Thoracic aorta (tissue), 2 donors: ENCODE measurements around the gene NEK2. TPM values are rescaled to one million over a fixed set of nuclear protein-coding genes. Genes with fewer than 3 reads are reported as not detected.

ENCODE experiments used
- ATAC-seq: fragments of 150-250 bp; one replicate; pipeline ENCODE4 v1.8.0; 2017; ENCODE audit warnings: low read depth; ENCODE audit not compliant: insufficient number of reproducible peaks, low FRiP score
- DNase-seq: peaks from one replicate; pipeline ENCODE4 v3.0.0-alpha.2; 2020; ENCODE audit warnings: low spot score
- H3K27ac ChIP-seq, 2 donors: fragments of 200-600 bp; sonication (generic); 1 replicate in 1 of 2; 2 replicates in 1 of 2; pipeline ENCODE4 v1.5.1; 2016; ENCODE audit warnings: mild to moderate bottlenecking in 2 of 2, moderate library complexity in 2 of 2
- H3K27me3 ChIP-seq: fragments of 200-600 bp; sonication (generic); replicated peaks from 2 replicates; pipeline ENCODE4 v1.6.0; 2016; ENCODE audit warnings: mild to moderate bottlenecking; ENCODE audit not compliant: insufficient read depth
- H3K36me3 ChIP-seq: fragments of 200-600 bp; sonication (generic); one replicate; pipeline ENCODE4 v1.5.1; 2016
- H3K4me1 ChIP-seq, 2 donors: fragments of 200-600 bp; sonication (generic); 1 replicate in 1 of 2; 2 replicates in 1 of 2; pipeline versions ENCODE4 v1.5.1 to v1.6.0; 2016; ENCODE audit warnings: low read depth in 2 of 2, mild to moderate bottlenecking in 1 of 2; ENCODE audit not compliant: control insufficient read depth in 1 of 2
- H3K4me3 ChIP-seq: fragments of 200-600 bp; sonication (generic); 2 replicates; pipeline ENCODE4 v1.5.1; 2016; ENCODE audit warnings: mild to moderate bottlenecking
- H3K9me3 ChIP-seq: fragments of 200-600 bp; sonication (generic); 2 replicates; pipeline ENCODE4 v1.5.1; 2016
- CTCF ChIP-seq: fragments of 200-600 bp; sonication (generic); IDR thresholded peaks from one replicate; pipeline ENCODE4 v1.5.1; 2019; ENCODE audit warnings: antibody characterized with exemption
- total RNA-seq, 2 donors: library from RNA; depleted of rRNA; stranded (reverse); fragments of >200 nt; gene quantifications; one replicate each; pipeline versions ENCODE4 v1.1.0 to v1.2.3, GENCODE V29; 2016

NEK2 gene
- total RNA-seq, 2 donors from 2014 or later = 0.35 TPM; not detected in 1

GRCh38 chr1:211708926-211709325 is 33.5 kb upstream of the NEK2 start:
- no peak for DNase-seq
- H3K36me3 ChIP-seq = no peaks in the 10 kb centered on the region
- H3K4me3 ChIP-seq = no peak overlapping the region
- H3K4me1 ChIP-seq = no peaks in the 10 kb centered on the region
- ATAC-seq = no peak
- H3K27ac ChIP-seq = no peak overlapping the region
- H3K9me3 ChIP-seq = no peaks in the 10 kb centered on the region
- TF ChIP-seq CTCF = no peak
- no peaks in the 10 kb centered on the region for H3K27me3 ChIP-seq

GRCh38 chr1:211708006-211708405 is 32.6 kb upstream of the NEK2 start:
- H3K27me3 ChIP-seq = no peaks in the 10 kb centered on the region
- no peaks in the 10 kb centered on the region for H3K9me3 ChIP-seq
- no peaks in the 10 kb centered on the region for H3K36me3 ChIP-seq
- no peak for TF ChIP-seq CTCF
- H3K4me1 ChIP-seq = no peaks in the 10 kb centered on the region
- no peak for DNase-seq
- H3K27ac ChIP-seq = no peak overlapping the region
- no peak for ATAC-seq
- no peak overlapping the region for H3K4me3 ChIP-seq

- Histone ChIP-seq H3K27me3 (no peaks in the 10 kb centered on the region), H3K9me3 (no peaks in the 10 kb centered on the region)
- DNase-seq = no peak
These were observed 30.2 kb upstream of the NEK2 start for GRCh38 chr1:211705467-211706091.

GRCh38 chr1:211704543-211704942 is 29.1 kb upstream of the NEK2 start:
- TF ChIP-seq CTCF = no peak

More at GRCh38 chr1:211705467-211706091, 30.2 kb upstream of the NEK2 start:
- H3K4me3 ChIP-seq = no peak overlapping the region
- ATAC-seq = no peak
- H3K27ac ChIP-seq = no peak overlapping the region
- no peaks in the 10 kb centered on the region for H3K4me1 ChIP-seq
- TF ChIP-seq CTCF = no peak
- no peaks in the 10 kb centered on the region for H3K36me3 ChIP-seq

GRCh38 chr1:211703812-211704537 is 28.6 kb upstream of the NEK2 start:
- no peak overlapping the region for H3K4me3 ChIP-seq
- no peaks in the 10 kb centered on the region for H3K9me3 ChIP-seq
- H3K4me1 ChIP-seq = no peaks in the 10 kb centered on the region
- no peak for TF ChIP-seq CTCF
- no peaks in the 10 kb centered on the region for H3K27me3 ChIP-seq
- no peak for DNase-seq
- no peak for ATAC-seq
- H3K36me3 ChIP-seq = no peaks in the 10 kb centered on the region
- no peak overlapping the region for H3K27ac ChIP-seq

More at GRCh38 chr1:211704543-211704942, 29.1 kb upstream of the NEK2 start:
- Histone ChIP-seq H3K36me3 (no peaks in the 10 kb centered on the region), H3K9me3 (no peaks in the 10 kb centered on the region), H3K27ac (no peak overlapping the region), H3K4me3 (no peak overlapping the region), H3K4me1 (no peaks in the 10 kb centered on the region), H3K27me3 (no peaks in the 10 kb centered on the region)
- no peak for ATAC-seq
- no peak for DNase-seq
